Endothelial cell (in vitro differentiated cells): ENCODE measurements around the gene ZNF837. TPM values are rescaled to one million over a fixed set of nuclear protein-coding genes. Genes with fewer than 3 reads are reported as not detected.
A peak's percentile ranks its signal among the peaks of the same experiment; 100 is the strongest.

Source experiments
- DNase-seq: peaks from one replicate; pipeline ENCODE4 v3.0.0; 2021; ENCODE audit warnings: low spot score
- H3K27ac Mint-ChIP-seq: one replicate; pipeline ENCODE4 v1.8.0; 2021; ENCODE audit warnings: mixed read lengths, inconsistent platforms; ENCODE audit not compliant: unreplicated experiment
- H3K27me3 Mint-ChIP-seq: one replicate; pipeline ENCODE4 v1.8.0; 2021; ENCODE audit warnings: mild to moderate bottlenecking, moderate library complexity, mixed read lengths, inconsistent platforms; ENCODE audit not compliant: unreplicated experiment
- H3K36me3 Mint-ChIP-seq: one replicate; pipeline ENCODE4 v1.8.0; 2021; ENCODE audit warnings: mild to moderate bottlenecking, low read depth, mixed read lengths, inconsistent platforms; ENCODE audit not compliant: unreplicated experiment
- H3K4me1 Mint-ChIP-seq: one replicate; pipeline ENCODE4 v1.8.0; 2021; ENCODE audit warnings: mild to moderate bottlenecking, mixed read lengths, inconsistent platforms; ENCODE audit not compliant: unreplicated experiment
- H3K4me3 Mint-ChIP-seq: one replicate; pipeline ENCODE4 v1.8.0; 2021; ENCODE audit warnings: mild to moderate bottlenecking, mixed read lengths, inconsistent platforms; ENCODE audit not compliant: unreplicated experiment
- H3K9me3 Mint-ChIP-seq: one replicate; pipeline ENCODE4 v1.8.0; 2021; ENCODE audit warnings: mixed read lengths, inconsistent platforms; ENCODE audit not compliant: unreplicated experiment
- total RNA-seq: library from RNA; stranded (reverse); fragmentation: NEBNext Ultra II Directional; extraction: Animal tissue kit (Norgen Biotek cat#: 25700); gene quantifications from one replicate; pipeline ENCODE4 v1.2.1, GENCODE V29; 2021; ENCODE audit not compliant: unreplicated experiment
- TF ChIP-seq, protein P1 (sequence below): fragments of 200-600 bp; sonication (generic); IDR thresholded peaks from one replicate; pipeline ENCODE4 v1.5.0; 2021; ENCODE audit warnings: antibody characterized with exemption; ENCODE audit not compliant: unreplicated experiment

ZNF837 gene
- total RNA-seq, 1 donor from 2014 or later, result 4.5 TPM

DNA sequence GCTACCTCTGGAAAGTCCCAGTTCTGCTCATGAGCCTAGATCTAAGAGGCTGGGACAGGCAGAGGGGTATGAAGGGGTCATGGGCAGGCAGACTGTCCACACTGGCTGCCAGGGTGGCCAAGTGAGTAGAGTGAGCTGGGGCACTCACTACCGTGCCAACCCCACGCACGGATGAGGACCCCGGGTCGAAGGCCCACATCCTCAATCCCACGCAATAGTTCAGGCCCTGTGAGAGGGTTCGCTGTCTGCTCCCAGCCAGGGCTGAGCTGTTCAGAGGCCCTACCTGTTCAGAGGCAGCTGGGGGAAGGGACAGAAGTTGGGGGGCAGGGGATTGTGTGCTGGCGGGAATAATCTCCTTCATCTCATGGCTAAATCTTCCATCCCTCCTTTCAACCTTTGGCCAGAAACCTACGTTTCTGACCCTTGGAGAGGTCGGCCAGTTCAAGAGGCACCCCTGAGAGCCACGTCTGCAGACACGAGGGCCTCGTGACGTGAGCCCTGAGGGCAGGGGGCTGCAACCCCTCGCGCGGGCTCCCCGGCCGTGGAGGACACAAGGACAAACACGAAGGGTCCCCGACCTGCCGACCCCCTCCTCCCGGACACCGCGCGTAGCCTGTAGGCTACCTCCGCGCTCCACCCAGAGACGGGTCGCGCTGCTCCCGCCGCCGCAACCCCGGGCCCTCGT, 5.2 kb upstream of the ZNF837 start:
- H3K27ac Mint-ChIP-seq, result peak overlapping the region; percentile 81
- peaks cover 20% of the 10 kb centered on the region for H3K4me1 Mint-ChIP-seq
- TF ChIP-seq, protein P1, sequence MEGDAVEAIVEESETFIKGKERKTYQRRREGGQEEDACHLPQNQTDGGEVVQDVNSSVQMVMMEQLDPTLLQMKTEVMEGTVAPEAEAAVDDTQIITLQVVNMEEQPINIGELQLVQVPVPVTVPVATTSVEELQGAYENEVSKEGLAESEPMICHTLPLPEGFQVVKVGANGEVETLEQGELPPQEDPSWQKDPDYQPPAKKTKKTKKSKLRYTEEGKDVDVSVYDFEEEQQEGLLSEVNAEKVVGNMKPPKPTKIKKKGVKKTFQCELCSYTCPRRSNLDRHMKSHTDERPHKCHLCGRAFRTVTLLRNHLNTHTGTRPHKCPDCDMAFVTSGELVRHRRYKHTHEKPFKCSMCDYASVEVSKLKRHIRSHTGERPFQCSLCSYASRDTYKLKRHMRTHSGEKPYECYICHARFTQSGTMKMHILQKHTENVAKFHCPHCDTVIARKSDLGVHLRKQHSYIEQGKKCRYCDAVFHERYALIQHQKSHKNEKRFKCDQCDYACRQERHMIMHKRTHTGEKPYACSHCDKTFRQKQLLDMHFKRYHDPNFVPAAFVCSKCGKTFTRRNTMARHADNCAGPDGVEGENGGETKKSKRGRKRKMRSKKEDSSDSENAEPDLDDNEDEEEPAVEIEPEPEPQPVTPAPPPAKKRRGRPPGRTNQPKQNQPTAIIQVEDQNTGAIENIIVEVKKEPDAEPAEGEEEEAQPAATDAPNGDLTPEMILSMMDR, result no peak
- no peak for DNase-seq
- H3K4me3 Mint-ChIP-seq, result peak overlapping the region; percentile 97
- H3K9me3 Mint-ChIP-seq, result no peaks in the 10 kb centered on the region
- peaks cover 22% of the 10 kb centered on the region for H3K36me3 Mint-ChIP-seq
- H3K27me3 Mint-ChIP-seq, result peaks cover 6% of the 10 kb centered on the region

DNA sequence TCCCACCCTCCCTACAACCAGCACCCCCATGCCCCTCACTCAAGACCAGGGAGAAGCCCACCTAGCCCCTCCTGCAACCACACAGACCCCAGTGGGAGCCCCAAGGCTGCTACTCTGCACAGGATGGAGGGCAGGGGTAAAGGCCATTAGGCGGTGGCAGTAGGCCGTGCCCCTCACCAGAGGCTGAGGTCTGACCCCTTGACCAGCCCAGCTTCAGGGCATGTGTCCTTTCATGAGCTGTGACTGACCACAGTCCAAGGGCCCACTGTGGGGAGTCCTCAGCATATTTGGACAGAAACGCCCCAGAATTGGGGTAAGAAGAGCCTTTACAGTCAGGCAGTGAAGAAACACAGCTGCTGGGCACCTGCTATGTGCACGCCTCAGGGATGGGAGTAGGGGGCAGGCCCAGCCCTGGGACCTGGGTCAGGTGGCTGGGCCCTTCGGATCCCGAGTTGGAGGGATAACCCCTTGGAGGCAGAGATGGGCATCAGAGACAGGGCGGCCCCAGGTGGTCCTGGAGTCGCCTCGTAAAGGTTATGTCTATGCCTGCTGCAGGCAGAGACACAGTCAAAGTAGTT, 4.6 kb upstream of the ZNF837 start:
- Mint-ChIP-seq H3K36me3 (peaks cover 18% of the 10 kb centered on the region), H3K4me3 (peak overlapping the region; percentile 97), H3K4me1 (peaks cover 20% of the 10 kb centered on the region), H3K27ac (peak overlapping the region; percentile 24), H3K27me3 (peaks cover 6% of the 10 kb centered on the region), H3K9me3 (no peaks in the 10 kb centered on the region)
- DNase-seq, result no peak
- TF ChIP-seq, protein P1, result no peak

DNA sequence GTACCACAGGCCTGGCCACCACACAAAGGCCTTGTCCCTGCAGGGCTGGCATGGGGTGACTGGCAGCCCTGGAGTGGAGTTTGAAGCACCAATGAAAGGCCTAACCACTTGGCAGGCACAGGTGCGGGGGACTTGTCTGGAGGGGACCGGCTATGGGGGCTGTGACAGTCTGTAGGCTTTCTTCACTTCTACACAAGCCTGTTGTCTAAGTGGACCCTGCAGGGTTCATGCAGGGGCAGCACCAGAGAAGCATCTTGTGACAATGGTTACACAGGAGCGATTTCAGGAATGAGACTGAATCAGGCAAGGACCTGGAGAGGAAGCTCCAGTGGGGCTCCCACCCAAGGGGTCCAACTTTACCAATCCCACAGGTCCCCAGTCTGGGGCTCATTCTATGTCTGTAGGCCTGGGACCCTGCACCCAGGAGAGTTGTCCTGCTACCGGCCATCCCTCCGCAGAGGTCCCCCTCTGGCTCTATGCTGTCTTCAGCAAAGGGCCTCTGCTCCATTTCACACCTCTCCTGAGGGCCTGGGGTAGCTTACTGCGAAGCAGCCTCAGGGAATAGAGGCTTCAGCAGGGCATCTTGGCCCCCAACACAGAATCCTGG, 2.3 kb upstream of the ZNF837 start:
- Mint-ChIP-seq H3K4me1 (peaks cover 28% of the 10 kb centered on the region), H3K9me3 (no peaks in the 10 kb centered on the region), H3K27ac (no peak overlapping the region), H3K4me3 (no peak overlapping the region), H3K36me3 (peaks cover 16% of the 10 kb centered on the region), H3K27me3 (peaks cover 9% of the 10 kb centered on the region)
- no peak for DNase-seq
- TF ChIP-seq, protein P1, result no peak

DNA sequence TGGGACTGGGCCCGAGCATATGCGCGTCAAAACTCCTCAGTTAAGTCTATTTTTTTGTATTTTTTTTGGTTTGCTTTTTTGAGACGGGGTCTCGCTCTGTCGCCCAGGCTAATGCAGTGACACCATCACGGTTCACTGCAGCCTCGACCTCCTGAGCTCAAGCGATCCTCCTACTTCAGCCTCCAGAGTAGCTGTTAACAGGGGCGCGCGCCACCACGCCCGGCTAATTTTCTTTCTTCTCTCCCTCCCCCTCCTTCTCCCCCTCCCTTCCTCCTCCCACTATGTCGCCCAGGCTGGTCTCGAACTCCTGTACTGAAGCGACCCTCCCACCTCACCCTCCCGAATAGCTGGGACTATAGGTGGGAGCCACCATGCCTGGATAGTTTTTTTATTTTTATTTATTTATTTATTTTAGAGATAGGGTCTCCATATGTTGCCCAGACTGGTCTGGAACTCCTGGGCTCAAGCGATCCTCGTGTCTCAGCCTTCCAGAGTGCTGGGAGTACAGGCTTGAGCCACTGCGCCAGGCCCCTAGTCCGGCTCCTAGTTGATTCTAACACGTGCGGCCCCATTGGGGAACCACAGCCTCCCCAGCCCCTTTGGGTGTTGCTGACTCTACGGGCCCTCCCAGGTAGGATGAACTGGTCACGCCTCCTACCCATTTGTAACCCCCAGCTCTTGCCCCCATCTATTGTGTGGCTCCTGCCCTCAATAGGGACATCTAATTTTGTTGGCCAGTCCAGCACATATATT, 806 bp upstream of the ZNF837 start:
- TF ChIP-seq, protein P1, result no peak
- peaks cover 8% of the 10 kb centered on the region for H3K27me3 Mint-ChIP-seq
- peaks cover 8% of the 10 kb centered on the region for H3K36me3 Mint-ChIP-seq
- peak overlapping the region; percentile 78 for H3K27ac Mint-ChIP-seq
- H3K4me3 Mint-ChIP-seq, result peak overlapping the region; percentile 88
- no peaks in the 10 kb centered on the region for H3K9me3 Mint-ChIP-seq
- DNase-seq, result no peak
- H3K4me1 Mint-ChIP-seq, result peaks cover 15% of the 10 kb centered on the region
